ENCODE measurements around the gene TAF4. TPM values are rescaled to one million over a fixed set of nuclear protein-coding genes. Genes with fewer than 3 reads are reported as not detected.

TAF4 gene
- total RNA-seq, 1 donor from 2014 or later: 10.7 TPM

DNA sequence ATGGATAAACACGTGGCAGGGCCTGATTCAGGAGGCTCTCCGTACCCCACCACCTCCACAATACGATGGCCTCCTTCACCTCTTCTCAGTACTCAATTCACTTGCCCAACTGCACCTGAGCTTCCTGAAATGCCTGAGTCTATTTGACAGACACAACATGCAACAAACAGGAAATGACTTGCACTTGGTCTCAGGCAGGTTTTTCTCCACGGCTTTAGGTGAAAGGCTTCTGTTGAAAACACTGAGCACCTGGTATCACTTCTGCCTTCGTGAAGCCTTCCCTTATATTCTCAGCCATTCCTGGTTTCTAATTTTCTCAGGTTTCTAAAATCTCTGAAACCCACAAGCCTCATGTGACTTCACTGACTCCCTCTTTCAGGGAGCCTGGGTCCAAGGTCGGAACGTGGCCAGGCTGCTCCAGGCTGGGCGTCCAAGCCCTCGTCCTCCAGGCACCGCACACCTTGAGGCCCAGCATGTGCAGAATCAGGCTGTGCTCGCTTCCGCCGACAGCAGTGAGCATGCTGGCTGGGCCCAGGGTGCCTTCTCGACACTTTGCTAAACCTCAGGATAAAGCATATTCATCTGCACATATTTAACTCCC lies 34.7 kb downstream of the TAF4 start:
- DNase-seq (ENCODE audit: missing footprints) (no peak), ATAC-seq (no peak)
- intact Hi-C loops (cut with DNase I): no loop called here

DNA sequence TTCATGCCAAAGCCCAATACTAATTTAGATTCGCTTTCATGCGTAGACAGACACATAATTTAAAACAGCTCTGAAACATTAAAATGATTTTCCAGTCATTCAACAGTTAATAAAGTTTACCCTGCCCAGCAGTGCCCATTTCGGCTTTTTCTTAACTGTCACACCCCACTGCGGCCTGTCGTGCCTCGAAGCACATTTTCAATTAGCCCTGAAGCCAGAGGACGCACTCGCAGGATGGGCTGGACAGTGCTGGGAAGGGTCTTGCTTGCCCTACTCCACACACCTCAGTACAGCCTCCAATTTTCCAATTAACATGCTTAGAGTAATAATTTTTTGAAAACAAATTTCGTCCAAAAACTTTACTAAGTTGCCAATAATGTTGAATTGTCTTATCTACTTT lies 35.3 kb downstream of the TAF4 start:
- ATAC-seq: no peak

DNA sequence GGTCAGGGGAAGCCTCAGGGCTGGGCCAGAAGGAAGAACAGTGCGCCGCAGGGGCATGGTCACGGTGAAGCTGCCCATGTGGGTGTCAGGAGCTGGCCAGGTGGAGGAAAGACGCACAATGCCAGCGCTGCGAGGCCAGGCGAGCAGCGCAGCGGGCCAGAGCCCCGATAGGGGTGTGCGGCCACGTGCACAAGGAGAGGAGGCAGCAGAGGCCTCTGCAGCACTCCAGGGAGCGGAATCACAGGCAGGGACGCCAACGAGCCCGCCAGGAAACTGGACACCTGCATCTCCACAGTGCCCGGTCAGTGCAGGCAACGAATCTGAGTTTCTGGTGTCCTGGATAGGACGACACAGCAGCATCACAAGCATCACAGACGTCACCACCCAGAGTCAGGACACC lies 35.7 kb downstream of the TAF4 start:
- DNase-seq (ENCODE audit: missing footprints) (peak; percentile 28), ATAC-seq (no peak)
- intact Hi-C loops (cut with DNase I): loop anchor here (10.0 kb wide), 1 partner anchor 355 kb away; the partner anchor contains the start of gene RPS21

More for the DNA sequence above, 35.3 kb downstream of the TAF4 start:
- DNase-seq (ENCODE audit: missing footprints): no peak
- intact Hi-C loops (cut with DNase I): no loop called here

DNA sequence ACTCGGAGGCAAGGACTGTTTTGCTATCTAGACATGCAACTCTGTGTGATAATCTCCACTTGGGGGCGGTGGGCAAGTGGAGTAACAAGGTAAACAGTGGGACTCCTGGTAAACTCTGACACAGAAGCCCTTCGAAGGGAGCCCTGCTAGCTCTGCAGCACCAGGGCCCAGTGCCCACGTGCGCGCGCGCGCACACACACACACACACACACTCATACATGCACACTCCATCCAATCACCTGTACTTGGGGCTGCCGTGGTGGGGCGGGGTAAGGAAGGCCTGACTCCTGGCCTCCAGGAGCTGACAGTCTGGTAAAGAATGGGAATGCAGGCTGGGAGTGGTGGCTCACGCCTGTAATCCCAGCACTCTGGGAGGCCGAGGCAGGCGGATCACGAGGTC lies 36.4 kb downstream of the TAF4 start:
- intact Hi-C loops (cut with DNase I): loop anchor here (10.0 kb wide), 1 partner anchor 356 kb away; the partner anchor contains the start of gene RPS21

DNA sequence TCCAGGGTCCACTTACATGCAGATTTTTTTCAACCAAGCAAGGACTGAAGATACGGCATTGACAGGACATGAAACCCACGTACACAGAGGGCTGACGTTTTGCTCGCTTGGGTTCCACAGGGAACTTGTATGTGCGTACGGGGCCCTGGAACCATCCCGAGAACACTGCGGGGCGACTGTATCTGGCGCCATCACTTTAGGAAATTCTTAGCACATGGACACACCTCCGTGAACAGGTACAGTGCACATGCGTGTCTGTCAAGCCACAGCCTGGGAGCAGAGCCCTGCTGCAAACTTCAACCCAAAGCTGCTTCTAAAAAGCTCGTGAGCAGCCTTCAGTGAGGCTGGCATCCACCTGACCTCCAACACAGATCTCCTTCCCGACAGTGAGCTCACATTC lies 37.3 kb downstream of the TAF4 start:
- ATAC-seq: no peak
- DNase-seq (ENCODE audit: missing footprints): no peak
- intact Hi-C loops (cut with DNase I): loop anchor here (10.0 kb wide), 1 partner anchor 356 kb away; the partner anchor contains the start of gene RPS21

More for the DNA sequence above, 36.4 kb downstream of the TAF4 start:
- DNase-seq (ENCODE audit: missing footprints) (no peak), ATAC-seq (no peak)

DNA sequence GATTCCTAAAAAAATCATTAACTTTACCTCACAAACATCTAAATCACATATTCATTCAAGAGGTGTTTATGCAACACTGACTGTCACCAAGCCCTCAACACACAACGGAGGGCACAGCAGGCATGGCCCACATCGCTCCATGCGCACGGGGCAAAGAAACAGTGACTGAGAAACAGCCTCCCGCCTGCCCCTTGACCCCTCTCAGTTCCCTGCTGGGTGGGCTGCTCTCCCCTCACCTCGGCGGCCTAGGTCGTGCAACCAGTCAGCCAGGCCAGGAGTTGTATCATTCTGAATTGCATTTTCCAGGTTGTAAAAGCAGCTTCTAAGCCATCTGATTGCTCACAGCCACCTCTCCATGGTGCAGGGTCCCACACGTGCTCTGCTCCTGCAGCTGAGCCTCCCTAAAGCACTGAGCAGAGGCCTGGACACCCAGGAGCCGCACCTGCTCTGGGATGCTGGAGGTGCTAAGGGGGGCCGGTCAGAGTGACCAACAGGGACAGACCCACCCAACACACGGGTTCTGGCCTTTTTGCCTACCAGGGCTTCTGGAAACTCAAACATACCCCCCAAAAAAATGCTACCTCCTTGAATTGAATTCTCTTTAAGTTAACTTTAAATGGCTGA lies 37.9 kb downstream of the TAF4 start:
- DNase-seq (ENCODE audit: missing footprints): peak; percentile 56
- intact Hi-C loops (cut with DNase I): loop anchor here (10.0 kb wide), 1 partner anchor 357 kb away; the partner anchor contains the start of gene RPS21
- no peak for ATAC-seq

DNA sequence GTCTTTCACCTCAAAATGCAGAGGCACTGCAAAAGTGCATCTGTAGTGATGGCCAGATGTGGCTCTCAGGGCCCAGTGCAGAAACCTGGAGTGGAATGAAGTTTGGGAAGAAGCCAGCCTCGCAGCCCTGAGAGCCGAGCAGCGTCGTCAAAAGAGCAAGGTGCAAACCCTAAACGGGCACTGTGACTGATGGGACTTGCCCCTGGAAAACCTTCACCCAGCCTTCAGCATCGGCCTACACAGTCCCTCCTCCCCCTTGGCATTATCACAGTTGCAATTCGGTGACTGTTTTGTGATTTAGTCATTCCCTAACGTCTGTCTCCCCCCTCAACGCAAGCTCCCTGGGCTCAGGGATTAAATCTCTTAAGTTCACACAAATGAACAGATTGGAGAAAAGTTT lies 38.6 kb downstream of the TAF4 start:
- no peak for DNase-seq (ENCODE audit: missing footprints)
- no peak for ATAC-seq
- intact Hi-C loops (cut with DNase I): loop anchor here (10.0 kb wide), 1 partner anchor 358 kb away; the partner anchor contains the start of gene RPS21

DNA sequence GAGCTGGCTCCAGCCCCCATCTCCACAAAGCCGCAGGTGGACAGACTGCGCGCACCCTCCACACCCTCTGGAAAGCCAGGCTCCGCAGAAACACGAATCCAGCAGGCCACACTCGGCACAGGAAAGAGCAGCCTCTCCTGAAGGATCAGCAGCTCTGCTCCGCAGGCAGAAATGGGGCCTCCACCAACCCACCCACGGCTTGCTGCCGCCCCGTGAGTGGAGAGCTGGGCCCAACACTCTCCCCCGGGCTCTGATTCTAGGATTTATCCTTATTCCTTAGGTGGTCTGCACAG lies 39.2 kb downstream of the TAF4 start:
- no peak for ATAC-seq
- no peak for DNase-seq (ENCODE audit: missing footprints)
- intact Hi-C loops (cut with DNase I): loop anchor here (1.0 to 10.0 kb wide), 2 partner anchors 110 to 358 kb away; partner anchors contain the start of gene RPS21

DNA sequence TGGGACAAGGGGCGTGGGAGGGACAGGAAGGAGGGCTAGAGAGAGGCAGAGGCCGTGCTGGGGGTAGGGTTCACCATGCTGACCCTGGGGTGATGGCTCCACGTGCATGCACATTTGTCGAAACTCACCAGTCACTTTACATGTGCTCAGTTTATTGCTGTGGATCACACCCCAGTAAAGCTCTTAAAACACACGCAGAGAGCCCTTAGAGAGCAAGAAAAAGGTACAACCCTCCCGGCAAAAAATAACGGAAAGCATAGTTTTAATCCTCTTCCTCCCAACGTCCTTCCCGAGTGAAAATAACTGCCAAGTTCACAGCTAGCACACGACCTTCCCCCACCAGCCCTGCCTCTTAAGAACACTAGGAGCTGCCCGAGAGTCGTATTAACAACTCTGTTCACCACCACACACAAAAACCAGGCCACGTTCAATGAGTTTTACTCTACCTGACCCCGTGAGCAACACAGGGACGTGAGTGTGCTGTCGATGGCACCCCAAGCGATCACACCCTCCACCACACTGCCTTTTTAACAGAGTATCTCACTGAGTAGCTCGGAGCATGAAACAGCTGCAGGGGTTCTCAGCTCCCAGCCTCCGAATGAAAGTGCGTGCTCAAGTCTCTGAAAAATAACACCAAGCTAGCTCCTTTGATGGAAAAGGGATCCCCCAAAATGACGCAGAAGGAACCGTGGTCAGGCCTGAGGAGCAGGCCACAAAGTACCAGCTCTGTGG lies 39.7 kb downstream of the TAF4 start:
- ATAC-seq (peak; percentile 73), DNase-seq (ENCODE audit: missing footprints) (peak; percentile 46)
- intact Hi-C loops (cut with DNase I): loop anchor here (1.0 to 10.0 kb wide), 2 partner anchors 110 to 359 kb away; partner anchors contain the start of gene RPS21

DNA sequence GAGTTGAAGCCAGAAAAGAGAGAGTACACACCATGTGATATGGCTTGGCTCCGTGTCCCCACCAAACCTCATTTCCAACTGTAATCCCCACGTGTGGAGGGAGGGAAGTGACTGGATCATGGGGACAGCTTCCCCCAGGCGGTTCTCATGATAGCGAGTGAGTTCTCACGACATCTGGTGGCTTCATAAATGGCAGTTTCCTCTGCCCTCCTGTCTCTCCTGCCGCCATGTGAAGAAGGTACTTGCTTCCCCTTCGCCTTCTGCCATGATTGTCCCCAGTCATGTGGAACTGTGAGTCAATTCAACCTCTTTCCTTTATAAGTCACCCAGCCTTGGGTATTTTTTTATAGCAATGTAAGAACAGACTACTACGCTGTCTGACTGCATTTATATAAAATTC lies 40.3 kb downstream of the TAF4 start:
- ATAC-seq (no peak), DNase-seq (ENCODE audit: missing footprints) (no peak)
- intact Hi-C loops (cut with DNase I): loop anchor here (10.0 kb wide), 1 partner anchor 359 kb away; the partner anchor contains the start of gene RPS21

DNA sequence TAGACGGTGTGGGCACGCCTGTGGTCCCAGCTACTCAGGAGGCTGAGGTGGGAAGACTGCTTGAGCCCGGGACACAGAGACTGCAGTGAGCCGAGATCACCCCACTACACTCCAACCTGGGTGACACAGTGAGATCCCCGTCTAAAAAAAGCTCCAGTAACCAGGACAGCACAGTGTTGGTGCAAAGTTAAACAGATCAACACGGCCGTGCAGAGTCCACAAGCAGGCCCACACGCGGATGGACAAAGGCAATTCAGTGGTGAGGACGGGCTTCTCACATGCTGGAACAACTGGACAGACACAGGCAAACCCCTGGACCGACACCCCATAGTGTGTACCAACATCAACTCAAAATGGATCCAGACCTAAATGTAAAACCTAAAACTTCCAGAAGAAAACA lies 41.7 kb downstream of the TAF4 start:
- DNase-seq (ENCODE audit: missing footprints) (peak; percentile 34), ATAC-seq (no peak)
- intact Hi-C loops (cut with DNase I): loop anchor here (10.0 kb wide), 1 partner anchor 361 kb away; the partner anchor contains the start of gene RPS21

DNA sequence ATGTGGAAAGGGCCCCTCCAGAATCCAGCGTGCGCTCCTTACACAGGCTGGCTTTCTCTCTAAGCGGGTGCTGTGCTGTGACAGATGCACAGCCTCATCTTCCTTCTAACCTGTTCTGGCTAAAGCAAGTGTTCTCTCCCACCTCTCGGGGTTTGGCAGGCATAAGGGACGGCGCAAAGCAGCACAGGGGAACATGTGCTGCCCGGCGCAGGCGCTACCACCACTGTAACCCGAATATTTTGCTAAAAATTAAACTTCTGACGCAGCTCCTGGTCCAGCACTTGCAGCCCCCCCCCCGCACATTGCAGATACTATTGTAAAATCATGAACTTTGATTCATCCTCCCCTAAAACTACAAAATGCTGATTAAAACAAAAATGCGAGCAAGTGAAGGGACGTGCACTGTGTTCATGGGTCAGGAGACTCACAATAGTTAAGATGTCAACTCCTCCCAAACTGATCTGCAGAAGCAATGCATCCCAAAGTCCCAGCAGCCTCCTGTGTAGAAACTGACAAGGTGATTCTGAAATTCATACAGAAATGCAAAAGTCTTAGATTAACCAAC lies 43.0 kb downstream of the TAF4 start:
- intact Hi-C loops (cut with DNase I): loop anchor here (10.0 kb wide), 1 partner anchor 362 kb away; the partner anchor contains the start of gene RPS21
- peak; percentile 13 for DNase-seq (ENCODE audit: missing footprints)

DNA sequence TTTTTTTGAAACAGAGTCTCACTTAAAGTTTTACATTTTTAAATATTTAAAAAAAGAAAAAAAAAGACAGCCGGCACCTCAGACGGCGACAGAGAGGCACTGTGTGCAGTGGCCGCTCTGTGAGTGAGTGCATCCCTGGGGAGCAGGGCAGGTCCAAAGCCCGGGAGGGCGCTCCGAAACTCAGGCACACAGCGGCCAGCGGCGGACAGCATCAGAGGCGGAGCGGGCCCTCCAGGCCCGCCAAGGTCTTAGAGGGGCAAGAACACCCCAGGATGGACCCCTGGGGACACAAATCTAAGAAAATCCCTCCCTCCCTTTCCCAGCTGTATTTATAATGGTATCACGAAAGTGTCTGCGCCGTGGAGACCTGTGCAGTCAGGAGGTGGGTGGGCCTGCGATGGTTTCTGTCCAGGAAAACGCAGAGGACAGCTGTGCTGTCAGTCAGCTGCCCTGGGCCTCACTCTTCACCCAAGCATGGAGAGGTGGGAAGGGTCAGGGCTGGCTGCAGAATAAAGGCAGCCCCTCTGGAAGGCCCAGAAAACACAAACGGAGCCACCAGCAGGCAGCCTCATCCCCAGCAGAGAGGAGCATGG lies 43.8 kb downstream of the TAF4 start:
- no peak for ATAC-seq
- intact Hi-C loops (cut with DNase I): loop anchor here (2.0 to 10.0 kb wide), 2 partner anchors 43 to 363 kb away; partner anchors contain the start of genes RPS21 and TAF4
- DNase-seq (ENCODE audit: missing footprints): no peak

More for the DNA sequence above, 43.0 kb downstream of the TAF4 start:
- no peak for ATAC-seq

DNA sequence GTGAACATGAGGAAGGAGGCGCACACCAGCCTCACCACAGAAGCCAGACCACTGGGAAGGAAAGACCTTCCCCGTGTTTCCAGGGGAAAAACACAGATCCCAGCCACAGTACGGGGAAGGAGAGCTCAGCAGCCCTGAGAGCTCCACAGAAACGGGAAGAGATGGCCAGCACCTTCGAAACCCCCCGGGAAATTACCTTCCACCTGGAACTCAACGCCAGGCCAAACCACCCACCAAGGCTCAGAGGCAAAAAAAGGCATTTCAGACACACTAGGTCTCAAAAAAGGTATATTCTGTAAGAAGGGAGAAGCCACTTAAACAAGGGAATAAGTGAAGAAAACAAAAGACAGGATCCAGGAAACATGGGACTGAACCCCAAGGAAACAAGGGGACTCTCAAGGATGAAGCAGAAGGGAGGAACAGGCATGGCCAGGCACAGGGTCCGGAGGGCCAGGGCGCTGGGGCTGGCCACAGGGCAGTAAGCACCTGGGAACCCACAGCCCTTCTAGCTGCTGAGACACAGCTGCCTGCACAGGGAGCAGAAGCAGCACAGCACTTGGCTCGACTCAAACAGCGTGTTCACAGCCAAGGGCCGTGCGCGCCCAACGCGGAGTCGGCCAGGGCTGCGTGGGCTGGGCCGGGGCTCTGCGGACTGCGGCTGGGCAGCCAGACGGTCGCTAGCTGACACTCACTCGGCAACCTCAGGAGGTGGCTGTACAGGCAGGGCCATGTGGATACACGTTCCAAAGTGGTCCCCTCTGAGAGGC lies 44.6 kb downstream of the TAF4 start:
- DNase-seq (ENCODE audit: missing footprints) (peak; percentile 82), ATAC-seq (peak; percentile 90)
- intact Hi-C loops (cut with DNase I): loop anchor here (2.0 to 10.0 kb wide), 2 partner anchors 44 to 364 kb away; partner anchors contain the start of genes RPS21 and TAF4

DNA sequence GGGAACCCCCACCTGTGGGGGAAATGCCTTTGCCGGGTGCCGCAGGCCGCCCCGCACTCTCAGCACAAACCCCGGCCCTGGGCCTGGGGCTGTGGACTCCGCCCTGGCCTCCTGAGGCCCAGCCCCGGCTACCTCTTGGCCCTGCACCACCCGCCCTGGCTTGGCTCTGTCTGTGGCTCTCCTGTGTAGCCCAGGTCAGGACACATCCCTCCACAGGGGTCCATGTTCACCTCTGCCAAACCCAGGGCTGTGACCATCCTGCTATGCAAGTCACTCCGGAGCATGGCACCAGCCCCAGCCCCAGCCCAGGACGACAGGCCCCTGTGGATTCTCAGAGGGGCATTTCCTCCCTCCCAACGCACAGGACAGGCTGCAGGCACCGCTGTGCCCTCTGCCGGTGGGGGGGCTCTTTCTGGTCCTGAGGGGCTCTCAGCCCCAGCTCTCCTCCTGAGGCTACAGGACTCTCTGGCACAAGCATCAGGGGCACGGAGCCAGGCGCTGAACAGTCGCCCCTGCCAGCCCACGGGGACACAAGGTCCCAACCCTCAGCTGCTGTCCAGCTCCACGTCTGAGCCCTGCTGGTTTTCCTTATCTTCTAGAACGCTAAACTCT lies 45.7 kb downstream of the TAF4 start:
- intact Hi-C loops (cut with DNase I): loop anchor here (2.0 to 10.0 kb wide), 2 partner anchors 45 to 365 kb away; partner anchors contain the start of genes RPS21 and TAF4
- ATAC-seq (peak; percentile 81), DNase-seq (ENCODE audit: missing footprints) (peak; percentile 72)

DNA sequence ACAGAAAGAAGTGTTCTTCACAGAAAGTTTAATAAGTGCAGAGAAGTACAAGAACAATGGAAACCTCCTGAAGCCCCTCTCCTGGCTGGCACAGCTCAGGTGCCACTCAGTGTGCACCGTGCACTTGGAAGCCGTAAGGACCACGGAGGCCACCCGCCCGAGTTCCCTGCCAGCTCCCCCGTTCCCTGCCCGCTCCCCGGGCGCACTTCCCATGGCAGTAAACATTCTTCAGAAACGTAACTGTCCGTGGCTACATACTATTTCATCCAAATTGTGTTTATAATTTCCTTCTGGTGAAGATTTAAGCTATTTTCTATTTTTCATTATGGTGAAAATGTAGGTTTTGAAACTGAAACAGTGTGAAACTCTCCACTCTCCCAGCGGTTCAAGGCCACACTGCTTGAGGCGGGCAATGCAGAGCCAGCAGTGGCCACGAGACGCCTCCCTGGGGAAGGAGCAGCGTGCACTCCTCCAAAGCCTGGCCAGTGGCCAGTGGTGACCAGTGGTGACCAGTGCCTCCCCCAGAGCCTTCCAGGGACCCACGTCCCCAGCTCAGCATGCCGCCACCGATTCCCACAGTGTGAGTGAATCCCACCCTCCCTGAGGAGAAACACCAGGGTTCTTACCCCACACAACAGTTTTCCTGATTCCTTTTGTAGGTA lies 46.4 kb downstream of the TAF4 start:
- intact Hi-C loops (cut with DNase I): no loop called here
- peak; percentile 55 for DNase-seq (ENCODE audit: missing footprints)

More for the DNA sequence above, 46.4 kb downstream of the TAF4 start:
- ATAC-seq: no peak

All from Right ventricle myocardium inferior (tissue), 1 donor.